ENCODE results near the gene OR51A7.

The OR51A7 gene

DNA sequence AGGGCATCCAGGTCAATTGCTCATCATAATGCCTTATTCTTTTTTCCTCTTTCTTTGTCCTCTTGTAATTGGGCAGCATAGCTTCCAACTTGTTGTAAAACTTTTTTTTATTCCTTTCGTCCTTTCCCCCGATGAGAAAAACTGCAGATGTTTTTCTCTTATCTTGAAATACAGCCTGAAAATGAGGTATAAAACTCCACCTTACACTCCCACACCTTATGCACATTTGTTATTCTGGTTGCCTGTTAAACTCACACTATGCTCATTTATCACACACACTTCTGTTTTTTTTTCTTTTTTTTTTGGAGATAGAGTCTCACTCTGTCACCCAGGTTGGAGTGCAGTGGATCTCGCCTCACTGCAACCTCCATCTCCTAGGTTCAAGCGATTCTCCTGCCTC, 53.8 kb downstream of the OR51A7 start:
- no peak for DNase-seq
